KOPT-K1 (cell line): ENCODE measurements around the gene GMDS.

Source experiments
- H3K27ac ChIP-seq: fragments of 200-600 bp; sonication (generic); 2 replicates; pipeline ENCODE4 v1.5.1; 2016; ENCODE audit warnings: antibody characterized with exemption, mild to moderate bottlenecking, low read depth, low read length; ENCODE audit not compliant: poor library complexity, severe bottlenecking
- H3K36me3 ChIP-seq: fragments of 200-600 bp; sonication (generic); 2 replicates; pipeline ENCODE4 v1.5.1; 2017; ENCODE audit warnings: antibody characterized with exemption, mild to moderate bottlenecking, low read length, moderate library complexity; ENCODE audit not compliant: insufficient read depth
- H3K9me3 ChIP-seq: fragments of 200-600 bp; sonication (generic); 2 replicates; pipeline ENCODE4 v1.5.1; 2017; ENCODE audit warnings: antibody characterized with exemption, low read length, mild to moderate bottlenecking; ENCODE audit not compliant: insufficient read depth, poor library complexity, severe bottlenecking

The GMDS gene

GRCh38 chr6:1747531-1747930 lies 497.9 kb downstream of the GMDS start:
- Histone ChIP-seq H3K27ac (no peak overlapping the region), H3K9me3 (no peaks in the 10 kb centered on the region), H3K36me3 (no peaks in the 10 kb centered on the region)

GRCh38 chr6:1747003-1747402 lies 498.4 kb downstream of the GMDS start:
- Histone ChIP-seq H3K36me3 (no peaks in the 10 kb centered on the region), H3K9me3 (no peaks in the 10 kb centered on the region), H3K27ac (no peak overlapping the region)

GRCh38 chr6:1745814-1746213 lies 499.6 kb downstream of the GMDS start:
- Histone ChIP-seq H3K36me3 (no peaks in the 10 kb centered on the region), H3K9me3 (no peaks in the 10 kb centered on the region), H3K27ac (no peak overlapping the region)

GRCh38 chr6:1744543-1744942 lies 500.9 kb downstream of the GMDS start:
- Histone ChIP-seq H3K36me3 (no peaks in the 10 kb centered on the region), H3K9me3 (no peaks in the 10 kb centered on the region)

GRCh38 chr6:1739680-1740079 lies 505.7 kb downstream of the GMDS start:
- Histone ChIP-seq H3K9me3 (no peaks in the 10 kb centered on the region), H3K27ac (no peak overlapping the region), H3K36me3 (no peaks in the 10 kb centered on the region)

More at GRCh38 chr6:1744543-1744942, 500.9 kb downstream of the GMDS start:
- H3K27ac ChIP-seq: no peak overlapping the region

- Histone ChIP-seq H3K9me3 (no peaks in the 10 kb centered on the region), H3K36me3 (no peaks in the 10 kb centered on the region), H3K27ac (no peak overlapping the region)
Measured at GRCh38 chr6:1739220-1739619, 506.2 kb downstream of the GMDS start.

GRCh38 chr6:1738558-1739081 lies 506.8 kb downstream of the GMDS start:
- no peaks in the 10 kb centered on the region for H3K36me3 ChIP-seq
- H3K27ac ChIP-seq: no peak overlapping the region
- H3K9me3 ChIP-seq: no peaks in the 10 kb centered on the region

- no peaks in the 10 kb centered on the region for H3K9me3 ChIP-seq
- H3K27ac ChIP-seq: no peak overlapping the region
- H3K36me3 ChIP-seq: no peaks in the 10 kb centered on the region
Measured at GRCh38 chr6:1737463-1738311, 507.7 kb downstream of the GMDS start.

GRCh38 chr6:1736346-1737105 lies 508.9 kb downstream of the GMDS start:
- Histone ChIP-seq H3K27ac (no peak overlapping the region), H3K36me3 (no peaks in the 10 kb centered on the region), H3K9me3 (no peaks in the 10 kb centered on the region)

- Histone ChIP-seq H3K27ac (no peak overlapping the region), H3K9me3 (no peaks in the 10 kb centered on the region), H3K36me3 (no peaks in the 10 kb centered on the region)
Measured at GRCh38 chr6:1735239-1735803, 510.1 kb downstream of the GMDS start.

GRCh38 chr6:1730882-1731281 lies 514.5 kb downstream of the GMDS start:
- Histone ChIP-seq H3K9me3 (no peaks in the 10 kb centered on the region), H3K36me3 (no peaks in the 10 kb centered on the region), H3K27ac (no peak overlapping the region)

GRCh38 chr6:1729750-1730140 lies 515.7 kb downstream of the GMDS start:
- Histone ChIP-seq H3K9me3 (no peaks in the 10 kb centered on the region), H3K27ac (no peak overlapping the region), H3K36me3 (no peaks in the 10 kb centered on the region)

GRCh38 chr6:1729133-1729749 lies 516.2 kb downstream of the GMDS start:
- H3K9me3 ChIP-seq: no peaks in the 10 kb centered on the region
- H3K27ac ChIP-seq: no peak overlapping the region
- no peaks in the 10 kb centered on the region for H3K36me3 ChIP-seq

- Histone ChIP-seq H3K36me3 (no peaks in the 10 kb centered on the region), H3K9me3 (no peaks in the 10 kb centered on the region), H3K27ac (no peak overlapping the region)
Measured at GRCh38 chr6:1726341-1726768, 519.0 kb downstream of the GMDS start.

- Histone ChIP-seq H3K27ac (no peak overlapping the region), H3K9me3 (no peaks in the 10 kb centered on the region), H3K36me3 (no peaks in the 10 kb centered on the region)
Measured at GRCh38 chr6:1724616-1725015, 520.8 kb downstream of the GMDS start.
